HG03097 (cell line): ENCODE measurements around the gene SEMA5A.

Experiments used
- ATAC-seq: cut with Tn5 transposase; IDR thresholded peaks from one replicate; pipeline ENCODE4 v1.9.1; 2021; ENCODE audit not compliant: unreplicated experiment, low FRiP score

Gene SEMA5A

GRCh38 chr5:9297134-9297533, 248.7 kb downstream of the SEMA5A start:
- ATAC-seq, result no peak

- ATAC-seq, result no peak
Measured at GRCh38 chr5:9295466-9295801, 250.4 kb downstream of the SEMA5A start.

DNA sequence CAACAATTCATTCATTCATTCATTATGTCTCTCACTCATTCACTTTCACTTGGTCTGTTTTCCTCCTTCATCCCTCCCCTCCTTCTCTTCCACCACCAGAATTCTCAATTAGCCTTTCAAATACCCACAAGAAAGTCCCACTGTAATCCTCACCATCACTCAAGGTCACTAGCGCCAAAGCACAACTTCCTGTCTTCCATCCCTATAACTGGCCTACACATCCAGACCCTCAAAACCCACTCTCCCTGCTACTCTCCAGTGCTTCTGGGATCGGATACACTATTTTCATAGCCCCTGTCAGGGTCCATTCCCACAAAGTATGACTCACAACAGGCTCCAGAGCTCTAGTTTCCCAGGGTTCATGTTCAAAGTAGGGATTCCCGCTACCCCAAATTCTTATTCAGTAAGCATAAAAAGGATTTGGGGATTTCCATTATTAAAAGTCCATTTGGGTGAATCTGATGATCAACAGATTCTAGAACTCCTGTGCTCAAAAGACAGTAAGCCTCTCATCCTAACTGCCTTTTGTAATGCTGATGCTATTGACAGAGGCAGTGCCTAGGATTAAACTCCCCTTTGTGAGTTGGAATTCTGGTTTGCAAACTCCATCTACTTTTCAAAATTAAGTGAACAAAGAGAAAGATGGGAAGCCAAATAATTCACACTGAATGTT, 250.9 kb downstream of the SEMA5A start:
- no peak for ATAC-seq

- no peak for ATAC-seq
Measured at GRCh38 chr5:9288234-9288633, 257.6 kb downstream of the SEMA5A start.

DNA sequence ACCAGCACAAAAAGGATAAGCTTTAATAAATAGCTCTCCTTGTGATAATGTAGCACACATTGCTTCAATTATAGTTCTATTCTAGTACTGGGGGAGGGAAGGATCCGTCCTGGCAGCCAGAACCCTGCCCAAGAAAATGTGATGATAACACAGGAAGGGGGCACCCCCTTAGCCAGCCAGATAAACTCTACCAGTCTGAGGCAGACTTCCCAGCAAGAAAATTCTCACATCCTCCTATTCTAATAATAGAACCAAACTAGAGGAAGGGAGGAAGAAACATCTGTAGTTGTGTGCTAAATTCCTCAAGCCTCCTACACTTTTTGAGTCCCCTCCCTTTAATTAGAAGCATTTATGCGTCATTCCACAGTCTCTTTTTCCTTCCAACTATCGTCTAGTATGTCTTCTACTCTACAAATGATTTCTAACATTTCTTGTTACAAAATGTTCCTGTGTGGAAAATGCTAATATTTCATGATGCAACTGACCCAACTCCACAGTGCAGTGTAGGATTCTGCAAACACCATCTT, 261.0 kb downstream of the SEMA5A start:
- no peak for ATAC-seq

DNA sequence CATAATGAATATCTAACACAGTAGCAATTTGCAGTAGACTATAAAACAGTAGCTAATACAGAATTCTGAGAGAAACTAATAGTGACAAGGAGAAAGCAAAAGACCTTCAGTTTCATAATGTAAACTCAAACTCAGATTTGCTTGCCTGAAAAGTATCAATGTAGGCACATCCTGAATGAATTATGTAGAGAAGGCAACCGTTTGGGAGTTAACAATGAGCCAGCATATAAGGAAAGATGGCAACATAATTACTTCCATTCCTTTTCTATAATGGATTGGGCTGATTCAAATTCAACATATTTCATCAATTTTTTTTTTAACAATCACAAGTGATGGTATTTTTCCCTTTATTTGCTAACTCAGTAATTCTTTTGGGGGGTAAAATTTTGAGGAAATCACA, 261.6 kb downstream of the SEMA5A start:
- ATAC-seq, result no peak

DNA sequence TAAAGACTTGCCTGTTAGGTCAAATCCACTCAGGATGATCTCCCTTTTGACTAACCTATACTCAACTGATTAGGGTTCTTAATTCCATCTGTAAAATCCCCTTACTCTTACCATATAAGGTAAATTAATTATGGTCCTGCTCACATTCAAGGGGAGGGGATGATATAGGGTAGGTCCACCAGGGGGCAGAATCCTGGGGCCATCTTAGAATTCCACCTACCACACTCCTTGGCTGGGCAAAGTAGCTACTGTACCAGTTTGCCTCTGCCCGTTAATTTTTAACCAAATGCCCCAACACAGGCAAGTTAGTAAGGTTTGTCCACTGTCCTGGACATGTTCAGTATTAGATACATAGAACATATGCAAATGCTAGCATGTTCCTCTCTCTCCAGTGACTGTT, 262.4 kb downstream of the SEMA5A start:
- ATAC-seq, result no peak

DNA sequence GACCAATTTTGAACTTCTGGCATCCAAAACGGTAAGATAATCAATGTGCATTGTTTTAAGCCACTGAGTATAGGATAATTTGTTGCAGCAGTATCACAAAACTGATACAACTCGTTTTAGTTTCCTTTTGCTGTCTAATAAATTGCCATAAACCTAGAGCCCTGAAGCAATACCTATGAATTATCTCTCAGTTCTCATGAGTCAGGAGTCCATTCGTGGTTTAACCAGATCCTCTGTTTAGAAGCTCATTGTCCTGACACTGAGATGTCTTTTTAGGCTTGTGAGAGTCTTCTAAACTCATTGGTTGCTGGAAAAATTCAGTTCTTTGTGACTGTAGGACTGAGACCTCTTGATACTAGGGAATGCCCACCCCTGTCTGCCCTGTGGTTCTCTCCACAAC, 262.9 kb downstream of the SEMA5A start:
- ATAC-seq, result no peak

DNA sequence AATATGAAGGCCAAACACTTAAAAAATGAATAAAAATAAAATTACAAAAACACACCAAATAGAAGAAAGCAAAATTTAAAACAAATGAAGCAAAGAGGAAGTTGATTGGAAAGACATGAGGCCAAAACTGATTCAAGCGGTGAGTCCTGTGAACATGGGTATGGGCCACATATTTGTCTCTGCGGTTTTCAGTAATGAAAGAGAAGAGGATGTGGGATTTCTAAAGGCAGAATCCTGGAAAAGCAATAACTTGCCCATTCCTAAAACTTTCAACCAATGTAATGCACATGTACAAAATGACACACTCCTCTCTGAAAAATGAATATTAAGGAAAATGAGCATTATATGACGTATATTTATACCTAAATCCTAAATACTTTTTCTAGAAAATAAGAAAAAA, 263.7 kb downstream of the SEMA5A start:
- no peak for ATAC-seq

GRCh38 chr5:9279774-9280173, 266.1 kb downstream of the SEMA5A start:
- ATAC-seq, result no peak

DNA sequence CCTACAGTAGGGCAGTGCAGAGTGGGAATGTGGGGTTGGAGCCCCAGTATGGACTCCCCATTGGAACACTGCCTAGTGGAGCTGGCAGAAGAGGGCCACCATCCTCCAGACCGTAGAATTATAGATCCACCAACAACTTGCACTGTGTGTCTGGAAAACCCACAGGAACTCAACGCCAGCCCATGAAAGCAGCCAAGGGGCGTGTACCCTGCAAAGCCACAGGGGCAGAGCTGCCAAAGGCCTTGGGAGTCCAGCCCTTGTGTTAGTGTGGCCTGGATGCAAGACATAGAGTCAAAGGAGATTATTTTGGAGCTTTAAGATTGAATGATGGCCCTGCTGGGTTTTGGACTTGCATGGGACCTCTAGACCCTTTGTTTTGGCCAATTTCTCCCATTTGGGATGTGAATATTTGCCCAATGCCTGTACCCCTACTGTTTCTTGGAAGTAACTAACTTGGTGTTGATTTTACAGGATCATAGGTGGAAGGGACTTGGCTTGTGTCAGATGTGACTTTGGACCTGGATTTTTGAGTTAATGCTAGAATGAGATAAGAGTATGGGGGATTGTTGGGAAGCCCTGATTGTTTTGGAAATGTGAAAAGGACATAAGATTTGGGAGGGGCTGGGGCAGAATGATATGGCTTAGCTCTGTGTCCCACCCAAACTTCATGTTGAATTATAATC, 266.8 kb downstream of the SEMA5A start:
- no peak for ATAC-seq

DNA sequence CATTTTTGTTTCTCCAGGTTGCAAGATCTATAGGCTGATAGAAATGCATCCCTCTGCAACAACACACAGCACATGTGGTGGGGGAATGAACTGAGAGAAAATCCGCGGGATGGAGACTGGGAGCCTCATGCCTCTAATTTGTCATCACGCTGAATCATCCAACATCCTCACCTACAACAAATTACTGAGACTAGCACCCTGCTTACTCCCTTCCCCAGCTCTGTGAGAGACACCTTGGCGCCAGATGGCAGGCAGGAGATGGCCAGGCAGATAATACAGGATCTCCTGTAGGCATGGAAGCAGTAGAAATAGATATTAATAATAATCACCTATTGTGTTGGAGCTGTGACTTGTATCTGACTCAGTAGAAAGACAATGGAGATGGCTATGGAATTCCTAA, 276.9 kb downstream of the SEMA5A start:
- no peak for ATAC-seq

- ATAC-seq, result no peak
Measured at GRCh38 chr5:9268226-9268625, 277.6 kb downstream of the SEMA5A start.

DNA sequence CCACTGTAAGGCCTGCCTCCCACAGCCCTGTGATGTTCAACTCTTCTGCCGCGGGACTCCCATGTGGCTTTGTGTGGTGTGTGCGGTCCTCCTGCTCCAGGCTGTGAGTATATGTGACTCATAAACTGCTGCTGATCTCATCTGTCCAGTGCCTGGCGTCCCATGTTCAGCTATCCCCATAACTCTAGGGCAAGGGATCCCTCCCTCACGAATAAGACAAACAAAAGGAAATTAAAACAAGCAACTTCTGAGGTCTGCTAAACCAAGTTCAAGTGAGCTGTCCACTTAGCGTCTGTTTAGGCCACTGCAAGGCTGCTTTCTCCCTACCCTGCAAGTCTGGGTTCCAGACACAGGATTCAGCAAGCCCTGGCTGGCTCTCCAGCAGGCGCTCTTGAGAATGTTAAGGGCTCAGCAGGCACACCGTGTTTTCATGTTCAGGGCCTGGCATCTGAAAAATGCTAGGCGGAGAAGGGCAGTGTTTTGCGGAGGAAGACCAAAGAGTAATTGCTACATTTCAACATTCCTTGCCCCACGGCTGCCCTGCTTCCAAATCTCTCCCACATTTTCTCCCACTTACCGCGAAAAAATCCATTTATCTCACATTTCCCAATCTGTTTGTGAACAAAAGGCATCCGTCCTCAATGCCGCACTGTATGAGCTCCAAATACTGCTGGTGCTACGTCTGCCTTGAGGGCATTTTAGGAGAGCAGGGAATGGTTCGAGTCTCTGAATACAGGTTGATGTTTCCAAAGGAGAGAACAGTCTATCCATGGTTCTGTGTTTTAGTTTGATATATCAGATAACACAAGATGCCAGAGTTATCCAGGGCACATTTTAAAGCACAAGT, 280.2 kb downstream of the SEMA5A start:
- no peak for ATAC-seq

- ATAC-seq, result no peak
Measured at GRCh38 chr5:9264301-9264700, 281.6 kb downstream of the SEMA5A start.

DNA sequence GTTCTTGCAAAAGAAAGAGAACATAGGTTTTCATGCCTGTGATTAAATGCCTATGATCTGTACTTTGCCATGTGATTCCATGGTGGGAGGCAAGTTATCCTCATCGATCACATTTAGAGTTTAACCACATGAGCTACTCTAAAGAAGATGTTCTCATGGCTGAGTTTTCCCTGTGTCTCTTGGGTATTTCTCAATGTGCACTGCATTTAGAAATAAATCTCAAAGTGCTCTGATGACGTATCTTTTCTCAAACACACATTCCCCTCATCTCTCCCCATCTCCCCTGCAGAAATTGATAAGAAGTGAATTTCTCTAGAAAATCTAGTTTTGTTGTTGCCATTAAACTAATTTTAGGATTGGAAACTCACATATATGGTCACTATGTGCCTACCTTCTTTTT, 282.2 kb downstream of the SEMA5A start:
- ATAC-seq, result no peak

GRCh38 chr5:9251379-9251980, 294.4 kb downstream of the SEMA5A start:
- ATAC-seq, result no peak

GRCh38 chr5:9249231-9249630, 296.6 kb downstream of the SEMA5A start:
- no peak for ATAC-seq

DNA sequence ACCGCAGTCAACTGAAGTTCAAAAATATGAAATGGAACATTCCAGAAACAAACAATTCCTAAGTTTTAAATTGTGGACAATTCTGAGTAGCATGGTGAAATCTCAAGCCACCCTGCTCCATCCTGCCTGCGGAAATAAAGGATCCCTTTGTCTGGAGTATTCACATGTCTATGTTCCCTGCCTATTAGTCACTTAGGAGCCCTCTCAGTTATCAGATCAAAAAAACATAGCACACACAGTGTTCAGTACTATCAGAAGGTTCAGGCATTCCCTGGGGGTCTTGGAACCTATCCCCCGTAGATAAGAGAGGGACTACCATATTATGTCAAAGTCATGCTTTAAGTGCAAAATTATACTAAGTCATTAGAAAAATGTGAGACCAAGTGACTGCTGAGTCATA, 300.8 kb downstream of the SEMA5A start:
- no peak for ATAC-seq

- no peak for ATAC-seq
Measured at GRCh38 chr5:9244417-9244816, 301.5 kb downstream of the SEMA5A start.
